ENCODE measurements around the gene ARHGEF2.

DNA sequence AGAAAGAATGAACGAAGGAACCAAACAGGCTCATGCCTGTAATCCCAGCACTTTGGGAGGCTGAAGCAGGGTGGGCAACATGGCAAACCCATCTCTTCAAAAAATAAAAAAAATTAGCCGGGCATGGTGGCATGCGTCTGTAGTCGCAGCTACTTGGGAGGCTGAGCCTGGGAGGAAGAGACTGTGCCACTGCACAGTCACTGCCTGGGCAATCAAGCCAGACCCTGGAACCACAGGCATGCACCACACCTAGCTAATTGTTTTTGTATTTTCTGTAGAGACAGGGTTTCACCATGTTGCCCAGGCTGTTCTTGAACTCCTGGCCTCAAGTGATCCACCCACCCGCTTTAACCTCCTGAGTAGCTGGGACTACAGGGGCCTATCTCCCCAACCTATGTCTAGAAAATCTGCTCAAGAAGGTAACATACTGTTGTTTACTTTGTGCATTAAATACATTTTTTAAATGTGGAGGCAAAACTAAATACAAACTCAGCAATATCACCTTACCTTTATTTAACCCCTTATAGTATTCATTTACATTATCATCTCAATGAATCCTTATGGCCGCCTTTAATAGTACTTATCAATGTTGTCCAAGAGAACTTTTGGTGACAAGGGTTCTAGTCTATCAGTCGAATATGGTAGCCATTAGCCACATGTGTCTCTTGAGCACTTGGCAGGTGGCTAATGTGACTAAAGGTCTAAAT is 46.9 kb downstream of the ARHGEF2 start:
- TF ChIP-seq EZH2phosphoT487 (IDR thresholded peaks at IDR 0.05; ENCODE audit: borderline replicate concordance, low read length): no peak
- TF ChIP-seq, protein P1, sequence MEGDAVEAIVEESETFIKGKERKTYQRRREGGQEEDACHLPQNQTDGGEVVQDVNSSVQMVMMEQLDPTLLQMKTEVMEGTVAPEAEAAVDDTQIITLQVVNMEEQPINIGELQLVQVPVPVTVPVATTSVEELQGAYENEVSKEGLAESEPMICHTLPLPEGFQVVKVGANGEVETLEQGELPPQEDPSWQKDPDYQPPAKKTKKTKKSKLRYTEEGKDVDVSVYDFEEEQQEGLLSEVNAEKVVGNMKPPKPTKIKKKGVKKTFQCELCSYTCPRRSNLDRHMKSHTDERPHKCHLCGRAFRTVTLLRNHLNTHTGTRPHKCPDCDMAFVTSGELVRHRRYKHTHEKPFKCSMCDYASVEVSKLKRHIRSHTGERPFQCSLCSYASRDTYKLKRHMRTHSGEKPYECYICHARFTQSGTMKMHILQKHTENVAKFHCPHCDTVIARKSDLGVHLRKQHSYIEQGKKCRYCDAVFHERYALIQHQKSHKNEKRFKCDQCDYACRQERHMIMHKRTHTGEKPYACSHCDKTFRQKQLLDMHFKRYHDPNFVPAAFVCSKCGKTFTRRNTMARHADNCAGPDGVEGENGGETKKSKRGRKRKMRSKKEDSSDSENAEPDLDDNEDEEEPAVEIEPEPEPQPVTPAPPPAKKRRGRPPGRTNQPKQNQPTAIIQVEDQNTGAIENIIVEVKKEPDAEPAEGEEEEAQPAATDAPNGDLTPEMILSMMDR (IDR thresholded peaks at IDR 0.05; ENCODE audit: low read depth, low read length, poor library complexity, severe bottlenecking): no peak
